Measurements from ENCODE around the gene RAPGEF4. TPM values are rescaled to one million over a fixed set of nuclear protein-coding genes. Genes with fewer than 3 reads are reported as not detected.

Gene RAPGEF4
- total and polyA plus RNA-seq, 2 of the 4 experiments (the other 2 are of a cell fraction): 1.7 to 3.2 TPM

GRCh38 chr2:172904236-172904635 lies 168.6 kb downstream of the RAPGEF4 start:
- Histone ChIP-seq H2BK15ac (ENCODE audit: low read depth, low read length) (no peak overlapping the region), H4K20me1 (ENCODE audit: insufficient read depth, low read length) (no peaks in the 10 kb centered on the region), H2BK20ac (ENCODE audit: low read depth, low read length) (no peak overlapping the region), H3K18ac (ENCODE audit: low read depth, low read length) (no peak overlapping the region), H3K9me1 (ENCODE audit: insufficient read depth, low read length) (no peaks in the 10 kb centered on the region), H4K8ac (ENCODE audit: low read depth in 2 of 2, low read length in 2 of 2) (no peak overlapping the region), H4K91ac (ENCODE audit: insufficient read depth, low read depth, low read length) (no peak overlapping the region), H3K79me1 (ENCODE audit: low read depth in 1 of 2, low read length in 2 of 2) (no peaks in the 10 kb centered on the region), H2AK9ac (replicated peaks; ENCODE audit: low read depth, low read length, poor library complexity) (no peak overlapping the region), H3K4me1 (ENCODE audit: control insufficient read depth, insufficient read depth, low read length) (no peaks in the 10 kb centered on the region), H2AFZ (replicated peaks; ENCODE audit: low read length, poor library complexity) (no peak overlapping the region), H3K14ac (replicated peaks; ENCODE audit: low read depth, low read length) (no peak overlapping the region), H3K56ac (ENCODE audit: extremely low read depth, insufficient read depth, low read length) (no peak overlapping the region), H3K9me3 (ENCODE audit: control insufficient read depth, insufficient read depth, low read length) (no peaks in the 10 kb centered on the region), H3K4me2 (ENCODE audit: low read depth, low read length) (no peak overlapping the region), H3K23ac (ENCODE audit: low read depth, low read length) (no peak overlapping the region), H2AK5ac (ENCODE audit: low read depth, low read length) (no peak overlapping the region), H2BK120ac (ENCODE audit: low read depth, low read length) (no peak overlapping the region), H3K9ac (ENCODE audit: low read depth, low read length) (no peak overlapping the region), H2BK5ac (ENCODE audit: low read depth, low read length, poor library complexity, severe bottlenecking) (no peak overlapping the region), H3K4ac (ENCODE audit: low read depth, low read length) (no peak overlapping the region), H3K4me3 (ENCODE audit: insufficient read depth, low read depth, low read length) (no peak overlapping the region), H3K27ac (ENCODE audit: insufficient read depth, low read length) (no peak overlapping the region), H3K27me3 (ENCODE audit: control insufficient read depth, insufficient read depth, low read length) (peaks cover 3% of the 10 kb centered on the region; the same call in 1 of the 2 replicates), H4K5ac (ENCODE audit: low read depth, low read length) (no peak overlapping the region), H3K36me3 (ENCODE audit: control insufficient read depth, insufficient read depth, low read length) (no peaks in the 10 kb centered on the region)
- in situ Hi-C loops (cut with MboI; ENCODE audit: low sequenced_read_pairs): no loop called here
- no peak for ATAC-seq (ENCODE audit: low read depth)
- intact Hi-C loops (cut with micrococcal nuclease): no loop called here
- TF ChIP-seq MXI1 (IDR thresholded peaks at IDR 0.05; ENCODE audit: borderline replicate concordance, low read depth, low read length) (no peak), NFE2L2 (IDR thresholded peaks at IDR 0.05; ENCODE audit: low read depth, low read length) (no peak), POLR2A (IDR thresholded peaks at IDR 0.05; ENCODE audit: low read depth, low read length) (no peak), RFX5 (IDR thresholded peaks at IDR 0.05; ENCODE audit: low read depth, low read length) (no peak), CEBPB (IDR thresholded peaks at IDR 0.05; ENCODE audit: low read depth, low read length) (no peak), FOS (IDR thresholded peaks at IDR 0.05; ENCODE audit: low read depth, low read length) (no peak), RCOR1 (IDR thresholded peaks at IDR 0.05; ENCODE audit: insufficient replicate concordance, low read length) (no peak), SMC3 (IDR thresholded peaks at IDR 0.05; ENCODE audit: low read depth, low read length) (no peak), MAZ (IDR thresholded peaks at IDR 0.05; ENCODE audit: borderline replicate concordance, low read depth, low read length) (no peak), MAFK (IDR thresholded peaks at IDR 0.05; ENCODE audit: low read depth, low read length) (no peak), USF2 (IDR thresholded peaks at IDR 0.05; ENCODE audit: low read depth, low read length) (no peak), RAD21 (IDR thresholded peaks at IDR 0.05; ENCODE audit: low read length) (no peak), CTCF (conservative IDR thresholded peaks at IDR 0.05; ENCODE audit: low read depth, low read length) (no peak), BHLHE40 (IDR thresholded peaks at IDR 0.05; ENCODE audit: low read depth, low read length) (no peak), CHD1 (IDR thresholded peaks at IDR 0.05; ENCODE audit: low read depth, low read length) (no peak)
- TF ChIP-seq, protein P1, sequence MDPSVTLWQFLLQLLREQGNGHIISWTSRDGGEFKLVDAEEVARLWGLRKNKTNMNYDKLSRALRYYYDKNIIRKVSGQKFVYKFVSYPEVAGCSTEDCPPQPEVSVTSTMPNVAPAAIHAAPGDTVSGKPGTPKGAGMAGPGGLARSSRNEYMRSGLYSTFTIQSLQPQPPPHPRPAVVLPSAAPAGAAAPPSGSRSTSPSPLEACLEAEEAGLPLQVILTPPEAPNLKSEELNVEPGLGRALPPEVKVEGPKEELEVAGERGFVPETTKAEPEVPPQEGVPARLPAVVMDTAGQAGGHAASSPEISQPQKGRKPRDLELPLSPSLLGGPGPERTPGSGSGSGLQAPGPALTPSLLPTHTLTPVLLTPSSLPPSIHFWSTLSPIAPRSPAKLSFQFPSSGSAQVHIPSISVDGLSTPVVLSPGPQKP (IDR thresholded peaks at IDR 0.05; ENCODE audit: borderline replicate concordance, low read depth, low read length): no peak
- DNase-seq: no peak
- WGBS, 2 experiments (ENCODE audit: extremely low coverage in 2 of 2, insufficient read length in 1 of 2): no CpG with 5 or more reads among the region's 1 CpG
- ChIA-PET CTCF (no interaction called here), POLR2A (ENCODE audit: unreplicated experiment) (no interaction called here)
- BruUV-seq (replicated peaks): no TSS peak
- dilution Hi-C loops (cut with HindIII; ENCODE audit: low sequenced_read_pairs, unreplicated experiment): no loop called here

Measured in IMR-90 (cell line).